ENCODE data around the gene TIAM2. TPM values are rescaled to one million over a fixed set of nuclear protein-coding genes. Genes with fewer than 3 reads are reported as not detected.

Gene TIAM2
- total and polyA plus RNA-seq, 2 experiments from 2014 or later, result 14.2 to 24.4 TPM

- 0 out of 2 replicates have a peak, but pooled peaks have one; percentile 23 for TF ChIP-seq ZNF462 (CRISPR knock-in tag; IDR thresholded peaks at IDR 0.05)
- no peak for TF ChIP-seq ZNF331 (CRISPR knock-in tag; IDR thresholded peaks at IDR 0.05; ENCODE audit: low read depth)
- no peak for TF ChIP-seq POLR2AphosphoS5 (IDR thresholded peaks at IDR 0.05; ENCODE audit: low read depth)
- no peak for TF ChIP-seq REST (IDR thresholded peaks at IDR 0.05; ENCODE audit: unreplicated experiment)
- no peak for TF ChIP-seq ETS1 (IDR thresholded peaks at IDR 0.05)
- TF ChIP-seq EZH2 (IDR thresholded peaks at IDR 0.05; ENCODE audit: low read depth, unreplicated experiment), result no peak
- TF ChIP-seq NANOG (IDR thresholded peaks at IDR 0.05; ENCODE audit: borderline replicate concordance), result peak; percentile 72; the same call in 1 of the 2 replicates
- TF ChIP-seq ZNF114 (CRISPR knock-in tag; IDR thresholded peaks at IDR 0.05), result no peak
- TF ChIP-seq CTCF (conservative IDR thresholded peaks at IDR 0.05; ENCODE audit: low read depth in 2 of 2), result no peak
- no peak for TF ChIP-seq CREB1 (CRISPR knock-in tag; IDR thresholded peaks at IDR 0.05; ENCODE audit: low read depth)
These were observed 45.0 kb downstream of the TIAM2 start (continued) for GRCh38 chr6:155040154-155040553.
